HG03442 (cell line): Measurements from ENCODE around the gene PCGF1.

ENCODE experiments used
- ATAC-seq: cut with Tn5 transposase; IDR thresholded peaks from one replicate; pipeline ENCODE4 v1.9.1; 2021; ENCODE audit warnings: mild to moderate bottlenecking, moderate library complexity; ENCODE audit not compliant: unreplicated experiment

Gene PCGF1

GRCh38 chr2:74515981-74516633 is 8.6 kb upstream of the PCGF1 start:
- peak; percentile 57 for ATAC-seq

DNA sequence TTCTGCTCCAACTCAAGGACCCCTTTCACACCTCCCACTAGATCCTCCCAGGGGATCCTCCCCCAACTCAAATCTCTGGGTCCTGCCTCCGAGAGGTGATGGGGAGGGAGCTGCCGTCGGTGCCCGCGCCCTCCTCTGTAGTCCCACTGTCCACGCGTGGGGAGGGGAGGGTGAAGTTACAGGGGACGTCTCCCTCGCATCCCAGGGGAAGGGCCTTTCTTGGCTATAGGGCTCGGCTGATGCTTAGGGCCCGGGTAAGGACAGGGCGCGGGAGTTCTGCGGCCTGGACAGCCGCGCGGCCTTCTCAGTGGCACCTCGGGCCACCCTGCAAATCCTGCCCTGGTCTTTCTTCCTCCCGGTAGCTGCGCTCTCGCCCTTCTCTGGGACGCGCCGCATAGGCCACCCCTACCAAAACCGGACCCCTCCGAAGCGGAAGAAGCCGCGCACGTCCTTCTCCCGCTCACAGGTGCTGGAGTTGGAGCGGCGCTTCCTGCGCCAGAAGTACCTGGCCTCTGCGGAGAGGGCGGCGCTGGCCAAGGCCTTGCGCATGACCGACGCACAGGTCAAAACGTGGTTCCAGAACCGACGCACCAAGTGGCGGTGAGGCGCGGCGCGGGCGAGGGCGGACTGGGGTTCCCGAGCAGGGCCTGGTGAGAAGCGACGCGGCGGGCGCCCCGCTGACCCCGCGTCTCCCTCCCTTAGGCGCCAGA is 7.9 kb upstream of the PCGF1 start:
- peak; percentile 5 for ATAC-seq

DNA sequence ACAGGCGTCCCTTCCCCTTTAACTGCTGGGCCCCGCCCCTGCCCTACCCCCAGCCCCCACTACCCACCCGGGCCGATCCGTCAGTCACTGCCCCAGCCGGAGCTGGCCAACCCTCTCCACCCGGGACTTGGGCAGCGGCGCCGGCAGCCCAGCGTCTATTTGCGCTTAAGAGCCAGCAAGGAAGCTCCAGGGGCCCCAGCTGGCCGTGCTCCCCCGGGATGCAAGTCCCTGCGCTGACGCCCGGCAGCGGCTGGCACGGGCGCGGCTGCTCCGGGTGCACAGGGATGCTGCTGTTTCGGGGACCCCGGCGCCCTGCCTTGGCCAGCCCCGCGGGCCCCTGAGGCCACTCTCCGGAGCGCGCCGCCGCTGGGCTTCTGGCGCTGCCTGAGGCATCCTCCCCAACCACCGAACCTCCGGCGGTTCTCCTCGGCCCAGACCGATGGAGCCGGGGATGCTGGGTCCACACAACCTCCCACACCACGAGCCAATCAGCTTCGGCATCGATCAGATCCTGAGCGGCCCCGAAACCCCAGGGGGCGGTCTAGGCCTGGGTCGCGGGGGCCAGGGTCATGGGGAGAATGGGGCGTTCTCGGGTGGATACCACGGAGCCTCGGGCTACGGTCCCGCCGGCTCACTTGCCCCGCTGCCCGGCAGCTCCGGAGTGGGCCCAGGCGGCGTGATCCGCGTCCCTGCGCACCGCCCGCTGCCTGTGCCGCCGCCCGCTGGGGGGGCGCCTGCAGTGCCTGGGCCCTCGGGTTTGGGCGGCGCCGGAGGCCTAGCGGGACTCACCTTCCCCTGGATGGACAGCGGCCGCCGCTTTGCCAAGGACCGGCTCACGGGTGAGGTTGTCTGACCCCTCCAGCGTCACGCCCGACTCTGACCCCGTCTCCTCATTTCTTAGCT is 7.1 kb upstream of the PCGF1 start, which contains the start of gene TLX2:
Gene TLX2, plus strand, starts transcription at position 83 of the 903 bp plus-strand sequence. Its CDS starts 357 bp downstream, at position 440.
- ATAC-seq, result no peak

GRCh38 chr2:74513605-74514367 is 6.3 kb upstream of the PCGF1 start:
- ATAC-seq, result no peak

DNA sequence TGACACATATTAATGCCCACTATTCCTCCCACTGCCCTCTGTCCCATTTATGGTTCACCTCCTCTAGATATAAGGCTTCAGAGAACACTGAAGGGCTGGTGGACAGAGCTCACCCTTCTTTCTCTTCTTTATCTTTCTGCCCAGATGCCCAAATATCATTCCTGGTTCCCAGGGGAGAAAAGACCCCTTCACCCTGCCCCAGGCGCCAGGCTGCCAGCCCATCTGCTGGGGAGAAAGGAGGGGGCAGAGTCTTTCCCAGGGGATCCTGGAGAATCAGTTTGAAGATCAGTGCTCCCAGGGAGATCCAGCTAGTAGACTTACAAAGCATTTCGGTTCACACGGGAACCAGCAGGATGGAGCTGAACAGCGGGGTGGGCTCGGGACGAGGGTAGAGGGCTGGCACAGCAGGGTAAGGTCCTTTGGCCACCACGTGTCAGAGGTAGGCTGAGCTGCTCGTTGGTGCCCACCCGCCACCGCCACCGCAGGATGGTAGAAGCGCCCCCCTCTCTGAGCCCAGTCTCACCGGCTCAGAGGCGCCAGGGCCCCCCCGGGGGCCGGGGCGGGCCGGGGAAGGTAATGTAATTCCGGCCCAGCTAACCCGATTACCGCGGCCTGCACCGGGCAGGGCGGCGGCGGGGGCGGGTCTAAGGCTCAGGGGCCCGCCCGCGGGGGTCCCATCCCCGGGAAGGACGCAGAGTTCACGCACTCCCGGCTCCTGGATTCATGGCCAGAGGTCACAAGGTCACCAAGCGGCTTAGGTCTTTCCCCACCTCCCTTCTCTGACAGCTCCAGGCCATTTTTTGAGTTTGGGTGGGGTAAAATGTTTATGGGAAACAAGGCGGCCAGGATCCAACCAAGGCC is 5.5 kb upstream of the PCGF1 start:
- ATAC-seq, result no peak

DNA sequence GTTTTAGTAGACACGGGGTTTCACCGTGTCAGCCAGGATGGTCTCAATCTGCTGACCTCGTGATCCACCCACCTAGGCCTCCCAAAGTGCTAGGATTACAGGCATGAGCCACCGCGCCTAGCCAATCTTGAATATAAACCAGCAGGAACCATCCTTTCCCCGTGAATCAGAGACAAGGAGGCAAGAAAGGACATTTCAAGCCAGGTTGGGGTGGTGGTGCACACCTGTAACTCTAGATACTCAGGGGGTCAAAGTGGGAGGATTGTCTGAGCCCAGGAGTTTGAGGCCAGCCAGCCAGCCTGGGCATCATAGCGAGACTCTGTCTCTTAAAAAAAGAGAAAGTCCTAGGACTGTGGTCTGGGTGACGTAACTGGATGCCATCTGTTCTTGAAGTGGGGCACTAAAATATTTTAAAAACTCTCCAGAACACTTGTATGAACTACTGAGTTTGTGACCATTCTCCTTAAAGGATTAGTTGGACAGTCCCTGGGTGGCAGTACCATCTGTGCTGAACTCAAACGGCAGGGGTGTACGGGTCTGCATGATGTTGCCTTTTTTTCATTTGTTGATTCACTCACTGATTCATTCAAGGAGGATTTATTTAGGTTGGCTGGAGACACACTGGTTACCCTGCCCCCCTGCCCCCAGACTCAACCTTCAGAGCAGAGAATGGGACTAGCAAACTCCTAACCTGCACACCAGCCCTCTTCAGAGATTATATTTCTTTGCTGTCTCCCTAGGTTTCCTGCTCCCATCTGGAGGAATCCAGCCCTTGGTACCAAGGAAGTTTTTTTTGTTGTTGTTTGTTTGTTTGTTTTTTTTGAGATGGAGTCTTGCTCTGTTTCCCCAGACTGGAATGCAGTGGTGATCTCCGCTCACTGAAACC is 3.9 kb upstream of the PCGF1 start:
- ATAC-seq, result no peak

- ATAC-seq, result no peak
These were observed 2.8 kb upstream of the PCGF1 start for GRCh38 chr2:74510272-74510671.

GRCh38 chr2:74507926-74508520 is 528 bp upstream of the PCGF1 start:
- ATAC-seq, result peak; percentile 6

DNA sequence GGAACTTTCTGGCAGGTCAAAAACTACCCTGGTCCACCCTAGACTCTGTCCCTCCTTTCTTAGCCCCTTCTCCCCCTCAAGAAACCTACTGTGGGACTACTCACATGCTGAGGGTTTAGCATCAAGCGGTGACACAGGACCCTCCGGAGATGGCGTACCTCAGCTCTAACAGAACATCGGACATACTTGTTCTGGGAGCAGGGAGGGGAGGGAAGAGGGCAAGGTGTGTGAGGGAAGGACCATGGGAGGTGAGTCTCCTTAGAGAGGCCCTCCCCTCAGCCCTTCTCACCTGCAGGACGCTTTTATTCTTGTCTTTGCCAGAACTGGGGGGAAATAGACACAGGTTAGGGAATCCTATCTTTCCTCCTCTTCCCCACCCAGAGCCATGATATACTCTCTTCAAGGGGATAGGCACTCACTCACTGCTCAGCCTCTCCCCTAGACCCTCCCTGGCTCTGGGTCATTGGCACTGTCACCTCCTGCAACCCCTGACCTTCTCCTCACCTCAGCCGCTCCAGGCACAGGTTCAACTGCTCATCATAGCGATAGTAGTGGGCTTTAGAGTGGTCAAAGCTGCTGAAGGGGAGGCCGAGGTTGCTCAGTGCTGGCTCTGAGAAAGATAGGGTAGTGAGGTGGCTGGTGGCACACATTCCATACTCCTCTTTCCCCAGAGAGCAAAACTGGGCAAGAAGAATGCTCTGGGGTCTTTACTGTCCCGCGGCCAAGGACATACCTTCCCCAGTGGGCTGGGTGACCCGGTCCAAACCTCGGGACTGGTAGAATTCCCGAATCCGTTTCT is 1.8 kb downstream of the PCGF1 start:
- no peak for ATAC-seq

- no peak for ATAC-seq
These were observed 2.9 kb downstream of the PCGF1 start for GRCh38 chr2:74504591-74504990.

DNA sequence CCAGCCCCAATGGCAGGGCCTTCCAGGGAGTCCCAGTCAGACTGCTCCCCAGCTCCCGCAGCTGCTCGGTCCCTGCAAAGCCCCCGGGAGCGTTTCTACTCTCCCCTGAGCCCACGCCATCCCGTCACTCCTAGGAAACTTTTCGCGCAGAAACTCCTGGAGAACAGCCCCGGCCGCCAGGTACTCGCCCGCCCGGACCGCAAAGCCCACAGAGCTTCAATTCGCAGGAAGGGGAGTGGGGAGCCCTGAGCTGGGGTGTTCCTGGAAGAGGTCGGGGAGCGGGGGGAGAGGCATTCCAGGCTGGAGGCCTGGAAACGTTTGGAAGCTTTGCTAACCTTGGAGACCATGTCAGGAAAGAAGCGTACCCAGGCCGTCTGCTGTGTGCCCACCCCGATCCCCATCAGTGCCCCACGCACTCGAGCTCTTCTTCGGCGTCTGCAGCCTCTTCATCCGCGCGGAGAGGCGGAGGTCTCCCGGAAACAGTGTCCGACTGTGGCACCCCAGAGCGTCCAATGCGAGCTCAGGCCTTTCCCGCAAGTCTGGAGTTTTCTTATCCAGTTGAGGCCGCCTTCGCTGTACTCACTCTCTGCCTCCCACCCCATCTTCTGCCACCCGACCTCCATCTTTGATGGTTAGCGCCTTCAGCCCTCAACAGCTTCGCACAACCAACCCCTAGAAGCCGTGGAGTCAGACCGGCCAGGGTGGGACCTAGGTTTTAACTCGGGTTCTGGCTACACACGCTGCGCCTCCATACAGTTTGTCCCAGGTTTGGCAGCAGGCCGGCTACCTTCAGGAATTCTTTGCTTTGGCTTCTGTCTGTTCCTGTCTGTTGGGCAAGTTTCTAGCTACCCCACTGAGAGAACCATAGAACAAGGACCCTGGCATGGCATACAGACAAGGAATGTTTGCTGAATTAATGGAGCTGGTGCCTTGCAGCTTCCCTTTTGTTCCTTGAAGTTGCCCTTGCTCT is 3.7 kb downstream of the PCGF1 start:
- no peak for ATAC-seq

DNA sequence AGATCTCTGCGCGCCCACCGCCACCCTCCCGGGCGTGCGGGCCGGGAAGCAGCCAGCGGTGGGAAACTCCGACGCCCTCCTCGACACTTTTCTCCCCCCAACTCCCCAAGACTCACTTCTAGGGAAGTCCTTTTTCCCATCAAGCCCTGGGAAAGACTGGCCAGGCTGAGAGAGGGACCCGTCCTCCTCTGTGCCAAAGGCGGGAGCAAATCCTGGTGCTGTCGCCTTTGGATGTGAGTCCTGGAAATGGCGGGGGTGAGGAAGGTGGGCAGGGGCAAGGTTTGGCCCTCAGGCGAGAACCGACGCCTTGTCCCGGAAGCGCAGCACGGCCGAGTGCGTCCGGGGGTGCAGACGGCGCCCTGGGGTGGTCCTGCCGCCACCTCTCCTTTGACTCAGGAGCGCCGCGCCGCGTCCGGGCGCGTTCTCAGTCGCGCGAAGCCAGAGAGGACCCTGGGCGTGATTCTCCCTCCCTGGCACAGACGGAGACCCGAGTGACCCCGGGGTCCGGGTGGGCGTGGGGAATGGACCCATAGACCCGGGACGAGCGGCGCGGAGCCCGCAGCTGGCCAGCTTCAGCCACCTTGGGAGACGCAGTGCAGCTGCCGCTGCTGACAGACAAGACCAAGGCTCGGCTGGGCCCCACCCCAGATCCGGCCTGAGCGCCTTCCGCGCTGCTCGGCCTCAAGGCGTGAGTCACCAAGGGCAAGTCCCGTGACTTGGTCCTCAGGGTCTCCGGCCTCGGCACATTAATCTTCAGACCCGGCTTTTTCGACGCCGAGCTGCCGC is 4.6 kb downstream of the PCGF1 start:
- peak; percentile 36 for ATAC-seq

GRCh38 chr2:74502147-74502719 is 5.3 kb downstream of the PCGF1 start:
- ATAC-seq, result no peak

GRCh38 chr2:74501335-74502071 is 6.0 kb downstream of the PCGF1 start:
- ATAC-seq, result no peak

GRCh38 chr2:74500578-74500946 is 6.9 kb downstream of the PCGF1 start:
- no peak for ATAC-seq
